RPMI7951 (cell line): ENCODE results near the gene YBX3. TPM values are rescaled to one million over a fixed set of nuclear protein-coding genes. Genes with fewer than 3 reads are reported as not detected.

Source experiments
- DNase-seq: peaks from one replicate; pipeline ENCODE4 v3.0.0-alpha.2; 2012; ENCODE audit warnings: low read depth
- total RNA-seq: library from RNA; depleted of rRNA; stranded (reverse); fragments of >200 nt; shearing (Covaris generic); gene quantifications from 2 replicates; pipeline ENCODE4 v1.2.3, GENCODE V29; 2014

YBX3 gene
- total RNA-seq, 1 experiment from 2014 or later, result 44.9 TPM

DNA sequence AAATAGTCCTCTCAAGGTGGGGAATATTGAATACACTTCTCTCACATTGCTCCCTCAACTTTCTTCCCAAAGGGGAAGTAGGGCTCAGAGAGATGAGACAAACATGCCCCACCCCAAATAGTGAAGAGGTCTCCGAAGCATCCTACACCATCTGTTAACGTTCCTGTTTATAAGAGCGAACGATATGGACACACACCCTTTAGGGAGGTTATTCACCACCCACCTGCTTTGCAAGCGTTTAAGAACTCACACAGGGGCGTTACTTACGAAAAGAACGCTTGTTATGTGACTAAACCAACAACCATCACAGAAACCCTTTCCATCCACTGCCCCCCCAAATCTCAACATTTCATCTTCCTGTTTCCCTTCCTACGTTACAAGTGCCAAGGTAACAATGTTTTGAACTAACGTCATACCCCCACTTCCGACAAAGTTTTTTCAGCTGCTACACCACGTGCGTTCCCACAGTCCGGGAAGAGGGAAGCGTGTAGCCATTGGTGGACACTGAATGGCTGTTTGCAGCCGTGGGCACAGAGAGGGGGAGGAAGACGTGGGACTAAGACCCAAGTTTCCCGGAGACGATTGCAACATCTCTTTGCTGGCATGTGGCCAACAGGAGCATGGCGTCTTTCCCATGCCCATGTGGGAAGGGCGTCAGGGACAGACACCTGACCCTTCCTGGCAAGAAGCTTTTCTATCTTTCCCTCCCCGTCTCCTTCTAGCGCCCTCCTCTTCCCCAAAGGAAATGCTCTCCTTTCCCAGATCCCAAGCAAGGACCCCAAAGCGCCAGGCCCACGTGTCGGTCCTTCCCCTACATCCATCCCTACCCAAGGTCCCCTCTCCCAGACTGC is 1.2 kb downstream of the YBX3 start:
- peak; percentile 85 for DNase-seq

GRCh38 chr12:10720974-10721650 is 2.0 kb downstream of the YBX3 start:
- no peak for DNase-seq

GRCh38 chr12:10719482-10719881 is 3.6 kb downstream of the YBX3 start:
- DNase-seq, result no peak

DNA sequence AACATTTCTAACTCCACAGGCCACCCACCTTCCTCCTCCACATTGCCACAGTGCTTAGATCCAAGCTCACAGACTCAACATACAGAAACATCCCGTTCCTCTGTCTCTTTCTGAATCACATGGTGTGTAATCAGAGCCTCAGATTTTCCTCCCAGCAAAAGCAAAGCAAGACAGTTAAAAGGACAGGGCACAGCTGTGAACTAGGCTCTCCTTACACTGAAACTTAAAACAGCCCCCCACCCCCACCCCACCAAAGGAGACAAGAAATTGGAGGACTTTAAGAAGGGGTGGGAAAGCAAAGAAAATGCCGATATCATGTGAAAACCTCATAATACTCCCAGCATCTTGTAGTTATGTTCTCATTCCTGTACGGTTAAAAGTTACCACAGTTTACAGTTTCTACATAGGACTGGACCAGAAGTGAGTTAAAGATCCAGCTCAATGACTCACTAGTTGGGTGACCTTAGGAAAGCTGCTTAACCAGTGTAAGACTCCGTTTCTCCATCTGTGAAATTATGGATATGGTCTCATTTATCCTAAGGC is 4.8 kb downstream of the YBX3 start:
- peak; percentile 34 for DNase-seq

DNA sequence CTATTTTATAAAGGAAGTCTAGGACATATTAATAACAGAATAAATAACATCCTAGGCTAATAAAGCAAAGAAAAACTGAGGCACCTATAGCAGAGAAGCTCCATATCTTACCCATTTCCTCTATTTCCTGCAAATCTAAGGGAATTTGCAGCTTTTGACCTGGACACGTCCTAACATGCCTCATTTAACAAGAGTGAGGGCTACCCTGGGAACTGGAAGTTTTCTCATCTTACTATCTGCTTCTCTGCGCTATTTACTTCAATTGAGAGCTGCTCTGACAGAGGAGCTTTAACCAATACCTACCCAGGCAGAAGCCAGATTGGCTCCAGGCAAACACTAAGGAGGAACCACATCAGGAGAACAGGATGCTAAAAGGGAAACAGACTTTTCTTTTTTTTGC is 5.7 kb downstream of the YBX3 start:
- DNase-seq, result no peak

DNA sequence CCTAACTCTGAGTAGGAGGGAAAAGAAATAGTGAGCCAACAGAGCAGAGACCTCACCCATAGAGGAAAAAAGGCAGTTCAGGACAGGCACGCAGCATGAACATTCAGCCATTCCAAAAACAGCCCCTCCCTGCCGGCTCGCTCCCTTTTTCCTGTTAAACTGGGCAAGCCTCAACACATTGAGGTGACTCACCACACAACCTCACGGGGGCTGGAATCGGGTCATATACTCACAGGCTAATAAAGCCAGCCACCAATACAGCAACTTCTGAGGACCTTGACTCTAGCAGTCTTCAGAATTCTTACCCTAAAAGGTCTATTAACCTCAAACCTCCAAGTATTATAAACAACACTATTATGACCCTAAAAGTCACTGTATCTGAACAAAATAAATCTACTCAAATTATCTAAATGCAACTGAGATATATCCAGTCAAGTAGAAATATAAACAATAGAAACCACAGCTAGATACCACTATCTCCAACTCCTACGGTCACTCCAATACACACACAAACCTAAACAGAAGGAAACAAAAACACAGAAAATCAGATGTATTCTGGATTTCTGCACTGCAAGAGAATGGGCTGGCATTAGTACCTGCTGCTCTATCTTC is 6.3 kb downstream of the YBX3 start:
- peak; percentile 81 for DNase-seq

DNA sequence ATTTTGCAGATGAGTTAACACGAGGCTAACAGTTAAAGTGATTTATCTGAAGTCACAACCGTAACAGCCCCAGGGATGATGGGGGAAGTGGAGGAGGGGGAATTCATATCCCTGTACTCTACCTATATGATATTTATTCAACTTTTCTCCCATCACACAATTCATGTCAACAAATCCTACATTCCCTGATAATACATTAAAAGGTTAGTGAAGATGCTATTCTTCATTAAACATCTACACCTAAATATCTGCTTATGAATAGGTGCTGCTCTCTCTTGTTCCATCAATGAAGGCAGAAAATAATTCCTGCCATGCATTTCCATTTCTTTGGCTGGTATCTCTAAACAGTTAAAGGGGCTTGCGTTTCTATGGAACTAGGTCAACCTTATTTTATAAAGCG is 6.8 kb downstream of the YBX3 start:
- no peak for DNase-seq

- DNase-seq, result no peak
These were observed 7.6 kb downstream of the YBX3 start for GRCh38 chr12:10715491-10715890.

- no peak for DNase-seq
These were observed 13.3 kb downstream of the YBX3 start for GRCh38 chr12:10709808-10710207.

DNA sequence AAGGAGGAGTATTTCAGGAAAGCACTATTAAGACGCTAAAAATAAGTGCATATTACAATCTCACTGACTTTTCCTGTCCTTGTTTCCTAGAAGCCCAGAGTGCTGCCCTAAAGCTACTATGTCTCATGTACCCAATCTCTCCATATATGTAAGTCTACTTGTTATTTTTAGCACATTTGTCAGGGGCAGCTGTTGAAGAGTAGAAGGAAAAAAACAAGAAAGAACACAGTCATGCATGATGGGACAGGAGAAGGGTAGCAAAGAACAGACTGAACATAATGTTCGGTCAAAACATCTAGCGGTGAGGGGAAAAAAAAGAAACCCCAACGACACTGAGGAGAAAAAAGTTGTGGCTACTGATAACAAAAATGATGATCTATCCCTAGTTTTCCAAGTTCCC is 14.3 kb downstream of the YBX3 start:
- no peak for DNase-seq

DNA sequence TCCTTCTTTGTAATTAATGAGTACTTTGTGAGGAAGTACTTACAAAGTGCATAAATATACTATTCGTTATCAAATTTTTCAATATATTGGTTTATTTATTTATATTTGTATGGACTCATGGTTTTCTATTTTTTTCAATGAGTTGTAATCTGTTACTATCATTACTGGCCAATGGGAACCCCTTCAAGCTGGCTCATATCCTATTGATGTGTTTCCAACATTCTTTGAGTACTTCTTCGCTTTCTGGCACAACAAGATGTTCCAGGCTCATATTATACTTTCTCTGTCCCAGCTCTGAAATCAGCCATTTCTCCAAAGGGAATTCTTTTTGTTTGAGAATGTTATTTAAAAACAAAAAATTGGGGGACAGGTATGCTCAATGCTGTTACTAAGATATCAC is 17.5 kb downstream of the YBX3 start:
- no peak for DNase-seq

GRCh38 chr12:10701843-10702242 is 21.3 kb downstream of the YBX3 start:
- no peak for DNase-seq

- DNase-seq, result peak; percentile 30
These were observed 21.9 kb downstream of the YBX3 start for GRCh38 chr12:10701131-10701681.

GRCh38 chr12:10700581-10700980 is 22.5 kb downstream of the YBX3 start:
- no peak for DNase-seq

GRCh38 chr12:10697862-10698261 is 25.3 kb downstream of the YBX3 start:
- no peak for DNase-seq

DNA sequence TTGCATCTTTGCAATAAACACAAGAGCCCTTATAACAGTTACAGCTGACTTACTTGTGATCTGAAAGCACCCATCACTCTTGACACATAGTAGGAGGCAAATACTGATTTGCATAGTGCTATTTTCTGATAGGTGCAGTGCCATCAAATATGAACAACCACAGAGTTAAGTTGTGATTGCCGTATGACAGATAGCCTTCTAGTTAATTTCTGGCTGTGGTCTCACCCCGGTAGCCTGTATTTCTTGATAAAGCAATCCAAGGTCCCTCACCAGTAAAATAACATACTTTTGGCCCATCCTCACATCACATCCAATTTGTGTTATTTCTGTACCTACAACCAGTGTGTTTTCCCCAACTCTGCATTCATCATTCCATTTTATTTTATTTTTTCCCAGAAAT is 26.0 kb downstream of the YBX3 start:
- no peak for DNase-seq

- DNase-seq, result no peak
These were observed 32.2 kb downstream of the YBX3 start for GRCh38 chr12:10690906-10691305.

- no peak for DNase-seq
These were observed 34.0 kb downstream of the YBX3 start for GRCh38 chr12:10689146-10689545.

DNA sequence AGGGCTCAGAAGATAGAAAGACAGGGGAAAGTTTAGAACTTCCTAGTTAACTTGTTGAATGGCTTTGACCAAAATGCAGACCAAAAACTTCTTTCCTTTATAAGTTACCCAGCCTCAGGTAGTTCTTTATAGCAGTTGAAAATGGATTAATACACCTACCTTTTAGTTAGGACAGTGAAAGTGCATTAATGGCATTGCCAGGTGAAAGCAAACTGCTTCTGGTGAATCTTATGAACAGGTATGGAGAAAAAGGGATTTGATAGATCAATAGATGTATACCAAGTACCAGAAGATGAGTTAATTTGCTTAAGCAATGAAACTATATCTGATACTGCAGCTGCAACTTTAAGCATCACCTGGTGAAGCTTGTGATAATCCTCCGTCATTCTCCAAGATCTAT is 35.1 kb downstream of the YBX3 start:
- DNase-seq, result no peak

DNA sequence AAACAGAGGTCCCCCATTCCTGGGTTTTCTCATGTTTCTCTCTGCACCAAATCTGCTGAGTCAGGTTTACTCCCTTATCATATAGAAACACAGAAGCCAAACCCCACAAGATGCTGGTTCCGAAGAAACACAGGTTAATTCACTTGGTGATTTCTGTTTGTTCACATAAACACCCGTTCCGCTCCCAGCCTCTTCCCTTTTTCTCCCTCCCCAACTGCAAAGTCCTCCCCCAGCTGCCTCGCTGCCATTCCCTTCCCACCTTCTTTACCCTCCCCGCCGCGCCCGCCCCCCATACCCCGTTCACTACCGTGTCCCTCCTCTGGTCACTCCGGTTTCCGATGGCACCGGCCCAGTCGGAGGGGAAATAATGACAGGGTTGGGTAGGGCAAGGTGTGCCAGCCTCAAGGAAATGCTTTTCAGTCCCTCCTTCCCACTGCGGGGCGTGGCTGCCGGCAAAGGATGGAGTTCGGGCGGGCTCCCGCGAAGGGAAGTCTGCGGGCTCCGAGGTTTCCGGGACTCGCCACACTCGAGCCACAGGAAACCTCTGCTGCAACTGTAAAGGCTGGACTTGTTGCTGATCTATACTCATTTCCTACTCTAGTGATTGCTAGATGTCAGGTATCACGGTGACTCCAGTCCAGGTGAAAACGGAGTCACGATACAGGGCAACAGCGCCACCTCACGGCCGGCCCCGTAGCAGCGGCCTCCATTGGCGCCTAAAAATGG is 49.3 kb downstream of the YBX3 start, which contains the start of gene STYK1:
Gene STYK1, minus strand, starts transcription at position 394 of the 726 bp plus-strand sequence. CDS start 39,434 bp downstream, outside the sequence.
- DNase-seq, result peak; percentile 37

DNA sequence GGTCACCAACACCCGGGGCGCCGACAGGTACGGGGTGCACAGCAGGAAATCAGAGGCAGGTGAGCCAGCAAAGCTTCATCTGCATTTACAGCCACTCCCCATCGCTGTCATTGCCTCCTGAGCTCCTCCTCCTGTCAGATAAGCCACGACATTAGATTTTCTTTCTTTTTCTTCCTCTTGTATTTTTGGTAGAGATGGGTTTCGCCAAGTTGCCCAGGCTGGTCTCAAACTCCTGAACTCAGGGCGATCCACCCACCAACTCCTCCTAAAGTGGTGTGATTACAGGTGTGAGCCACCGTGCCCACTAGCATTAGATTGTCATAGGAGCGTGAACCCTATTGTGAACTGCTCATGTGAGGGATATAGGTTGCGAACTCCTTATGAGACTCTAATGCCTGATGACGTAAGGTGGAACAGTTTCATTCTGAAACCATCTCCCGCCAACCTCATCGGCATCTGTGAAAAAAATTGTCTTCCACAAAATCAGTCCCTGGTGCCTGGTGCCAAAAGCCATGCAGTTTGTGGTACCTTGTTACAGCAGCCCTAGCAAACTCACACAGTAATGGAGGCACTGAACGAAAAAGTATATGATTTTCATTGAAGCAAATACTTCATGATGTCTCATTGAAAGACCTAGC is 50.8 kb downstream of the YBX3 start:
- no peak for DNase-seq
